ENCODE data around the gene SNX25.

GRCh38 chr4:185352202-185352601 is 142.8 kb downstream of the SNX25 start:
- TF ChIP-seq CTCF (tag by site-specific recombination; IDR thresholded peaks at IDR 0.05) = no peak
- TF ChIP-seq WT1 (tag by site-specific recombination; IDR thresholded peaks at IDR 0.05) = no peak
- TF ChIP-seq, protein P1, sequence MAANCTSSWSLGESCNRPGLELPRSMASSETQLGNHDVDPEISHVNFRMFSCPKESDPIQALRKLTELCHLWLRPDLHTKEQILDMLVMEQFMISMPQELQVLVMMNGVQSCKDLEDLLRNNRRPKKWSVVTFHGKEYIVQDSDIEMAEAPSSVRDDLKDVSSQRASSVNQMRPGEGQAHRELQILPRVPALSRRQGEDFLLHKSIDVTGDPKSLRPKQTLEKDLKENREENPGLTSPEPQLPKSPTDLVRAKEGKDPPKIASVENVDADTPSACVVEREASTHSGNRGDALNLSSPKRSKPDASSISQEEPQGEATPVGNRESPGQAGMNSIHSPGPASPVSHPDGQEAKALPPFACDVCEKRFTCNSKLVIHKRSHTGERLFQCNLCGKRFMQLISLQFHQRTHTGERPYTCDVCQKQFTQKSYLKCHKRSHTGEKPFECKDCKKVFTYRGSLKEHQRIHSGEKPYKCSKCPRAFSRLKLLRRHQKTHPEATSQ (tag by site-specific recombination; IDR thresholded peaks at IDR 0.05) = no peak
- TF ChIP-seq, protein P2, sequence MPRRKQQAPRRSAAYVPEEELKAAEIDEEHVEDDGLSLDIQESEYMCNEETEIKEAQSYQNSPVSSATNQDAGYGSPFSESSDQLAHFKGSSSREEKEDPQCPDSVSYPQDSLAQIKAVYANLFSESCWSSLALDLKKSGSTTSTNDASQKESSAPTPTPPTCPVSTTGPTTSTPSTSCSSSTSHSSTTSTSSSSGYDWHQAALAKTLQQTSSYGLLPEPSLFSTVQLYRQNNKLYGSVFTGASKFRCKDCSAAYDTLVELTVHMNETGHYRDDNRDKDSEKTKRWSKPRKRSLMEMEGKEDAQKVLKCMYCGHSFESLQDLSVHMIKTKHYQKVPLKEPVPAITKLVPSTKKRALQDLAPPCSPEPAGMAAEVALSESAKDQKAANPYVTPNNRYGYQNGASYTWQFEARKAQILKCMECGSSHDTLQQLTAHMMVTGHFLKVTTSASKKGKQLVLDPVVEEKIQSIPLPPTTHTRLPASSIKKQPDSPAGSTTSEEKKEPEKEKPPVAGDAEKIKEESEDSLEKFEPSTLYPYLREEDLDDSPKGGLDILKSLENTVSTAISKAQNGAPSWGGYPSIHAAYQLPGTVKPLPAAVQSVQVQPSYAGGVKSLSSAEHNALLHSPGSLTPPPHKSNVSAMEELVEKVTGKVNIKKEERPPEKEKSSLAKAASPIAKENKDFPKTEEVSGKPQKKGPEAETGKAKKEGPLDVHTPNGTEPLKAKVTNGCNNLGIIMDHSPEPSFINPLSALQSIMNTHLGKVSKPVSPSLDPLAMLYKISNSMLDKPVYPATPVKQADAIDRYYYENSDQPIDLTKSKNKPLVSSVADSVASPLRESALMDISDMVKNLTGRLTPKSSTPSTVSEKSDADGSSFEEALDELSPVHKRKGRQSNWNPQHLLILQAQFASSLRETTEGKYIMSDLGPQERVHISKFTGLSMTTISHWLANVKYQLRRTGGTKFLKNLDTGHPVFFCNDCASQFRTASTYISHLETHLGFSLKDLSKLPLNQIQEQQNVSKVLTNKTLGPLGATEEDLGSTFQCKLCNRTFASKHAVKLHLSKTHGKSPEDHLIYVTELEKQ (tag by site-specific recombination; IDR thresholded peaks at IDR 0.05; ENCODE audit: borderline replicate concordance) = no peak
- TF ChIP-seq ATF2 (tag by site-specific recombination; IDR thresholded peaks at IDR 0.05; ENCODE audit: low read depth) = no peak
- TF ChIP-seq ZNF140 (tag by site-specific recombination; IDR thresholded peaks at IDR 0.05) = no peak
- no peak for TF ChIP-seq ZNF785 (tag by site-specific recombination; IDR thresholded peaks at IDR 0.05)
- TF ChIP-seq ZNF394 (tag by site-specific recombination; IDR thresholded peaks at IDR 0.05; ENCODE audit: borderline replicate concordance) = no peak
- TF ChIP-seq, protein P3, sequence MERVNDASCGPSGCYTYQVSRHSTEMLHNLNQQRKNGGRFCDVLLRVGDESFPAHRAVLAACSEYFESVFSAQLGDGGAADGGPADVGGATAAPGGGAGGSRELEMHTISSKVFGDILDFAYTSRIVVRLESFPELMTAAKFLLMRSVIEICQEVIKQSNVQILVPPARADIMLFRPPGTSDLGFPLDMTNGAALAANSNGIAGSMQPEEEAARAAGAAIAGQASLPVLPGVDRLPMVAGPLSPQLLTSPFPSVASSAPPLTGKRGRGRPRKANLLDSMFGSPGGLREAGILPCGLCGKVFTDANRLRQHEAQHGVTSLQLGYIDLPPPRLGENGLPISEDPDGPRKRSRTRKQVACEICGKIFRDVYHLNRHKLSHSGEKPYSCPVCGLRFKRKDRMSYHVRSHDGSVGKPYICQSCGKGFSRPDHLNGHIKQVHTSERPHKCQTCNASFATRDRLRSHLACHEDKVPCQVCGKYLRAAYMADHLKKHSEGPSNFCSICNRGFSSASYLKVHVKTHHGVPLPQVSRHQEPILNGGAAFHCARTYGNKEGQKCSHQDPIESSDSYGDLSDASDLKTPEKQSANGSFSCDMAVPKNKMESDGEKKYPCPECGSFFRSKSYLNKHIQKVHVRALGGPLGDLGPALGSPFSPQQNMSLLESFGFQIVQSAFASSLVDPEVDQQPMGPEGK (tag by site-specific recombination; IDR thresholded peaks at IDR 0.05) = no peak
- TF ChIP-seq ZNF692 (tag by site-specific recombination; IDR thresholded peaks at IDR 0.05) = no peak
- no peak for TF ChIP-seq ZNF747 (tag by site-specific recombination; IDR thresholded peaks at IDR 0.05)
- TF ChIP-seq HIC1 (tag by site-specific recombination; IDR thresholded peaks at IDR 0.05) = no peak
- TF ChIP-seq YY1 (tag by site-specific recombination; IDR thresholded peaks at IDR 0.05) = no peak
